Activated naive CD8-positive, alpha-beta T cell (primary cell): ENCODE measurements around the gene TNRC6B.
"Not testable (repeated sequence)": the region's sequence is repeated elsewhere in the genome, so short reads cannot be mapped to it uniquely, and the experiment has no call there.

Experiments
- H3K27ac Mint-ChIP-seq: one replicate; pipeline ENCODE4 v1.8.0; 2021; ENCODE audit warnings: mixed read lengths
- H3K27me3 Mint-ChIP-seq: one replicate; pipeline ENCODE4 v1.8.0; 2021; ENCODE audit warnings: mixed read lengths
- H3K36me3 Mint-ChIP-seq: one replicate; pipeline ENCODE4 v1.8.0; 2021; ENCODE audit warnings: mixed read lengths
- H3K4me1 Mint-ChIP-seq: one replicate; pipeline ENCODE4 v1.8.0; 2021; ENCODE audit warnings: low read depth, mixed read lengths
- H3K4me3 Mint-ChIP-seq: one replicate; pipeline ENCODE4 v1.8.0; 2021; ENCODE audit warnings: mild to moderate bottlenecking, mixed read lengths
- H3K9me3 Mint-ChIP-seq: one replicate; pipeline ENCODE4 v1.8.0; 2021; ENCODE audit warnings: low read depth, mixed read lengths

Gene TNRC6B

GRCh38 chr22:40294696-40295095, 117.0 kb downstream of the TNRC6B start:
- H3K27ac Mint-ChIP-seq = peak overlapping the region; percentile 85
- no peaks in the 10 kb centered on the region for H3K9me3 Mint-ChIP-seq
- no peak overlapping the region for H3K4me3 Mint-ChIP-seq
- peaks cover 18% of the 10 kb centered on the region for H3K36me3 Mint-ChIP-seq
- no peaks in the 10 kb centered on the region for H3K27me3 Mint-ChIP-seq
- H3K4me1 Mint-ChIP-seq = peaks cover 46% of the 10 kb centered on the region

GRCh38 chr22:40300316-40300715, 122.6 kb downstream of the TNRC6B start:
- Mint-ChIP-seq H3K36me3 (peaks cover 12% of the 10 kb centered on the region), H3K4me3 (no peak overlapping the region), H3K27ac (no peak overlapping the region), H3K9me3 (no peaks in the 10 kb centered on the region), H3K4me1 (peaks cover 19% of the 10 kb centered on the region), H3K27me3 (no peaks in the 10 kb centered on the region)

DNA sequence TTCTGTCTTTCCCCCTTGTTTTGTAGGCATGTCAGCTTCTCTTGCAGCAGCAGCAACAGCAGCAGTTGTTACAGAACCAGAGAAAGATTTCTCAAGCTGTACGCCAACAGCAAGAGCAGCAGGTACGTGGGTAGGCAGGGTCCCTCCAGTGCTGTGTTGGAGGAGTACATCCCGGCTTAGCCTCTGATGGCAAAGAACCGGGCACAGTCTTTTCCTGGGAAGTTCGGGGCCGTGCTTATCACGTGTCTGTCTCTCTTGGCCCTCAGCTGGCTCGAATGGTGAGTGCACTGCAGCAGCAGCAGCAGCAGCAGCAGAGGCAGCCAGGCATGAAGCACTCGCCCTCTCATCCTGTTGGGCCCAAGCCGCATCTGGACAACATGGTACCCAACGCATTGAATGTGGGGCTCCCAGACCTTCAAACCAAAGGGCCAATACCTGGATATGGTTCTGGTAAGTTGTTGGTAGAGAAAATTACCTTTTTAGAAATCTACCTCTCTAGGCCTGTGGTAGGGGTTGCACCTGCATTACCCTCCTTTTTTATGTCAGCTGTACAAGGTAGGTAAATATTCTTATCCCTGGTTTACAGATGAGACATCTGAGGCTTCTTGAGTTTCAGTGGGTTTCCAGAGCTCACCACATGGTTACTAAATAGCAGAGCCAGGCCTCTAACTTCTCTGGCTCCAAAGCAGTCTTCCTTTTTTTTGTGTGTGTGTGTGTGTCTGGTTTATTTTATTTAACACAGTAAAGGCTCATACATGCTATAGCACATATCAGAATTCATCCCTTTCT, 123.4 kb downstream of the TNRC6B start:
- Mint-ChIP-seq H3K36me3 (peaks cover 7% of the 10 kb centered on the region), H3K4me3 (no peak overlapping the region), H3K4me1 (peaks cover 14% of the 10 kb centered on the region), H3K27ac (no peak overlapping the region), H3K9me3 (no peaks in the 10 kb centered on the region), H3K27me3 (no peaks in the 10 kb centered on the region)

GRCh38 chr22:40302149-40302548, 124.4 kb downstream of the TNRC6B start:
- H3K36me3 Mint-ChIP-seq = peaks cover 3% of the 10 kb centered on the region
- peaks cover 10% of the 10 kb centered on the region for H3K4me1 Mint-ChIP-seq
- no peaks in the 10 kb centered on the region for H3K27me3 Mint-ChIP-seq
- no peak overlapping the region for H3K27ac Mint-ChIP-seq
- no peaks in the 10 kb centered on the region for H3K9me3 Mint-ChIP-seq
- H3K4me3 Mint-ChIP-seq = no peak overlapping the region

GRCh38 chr22:40305625-40306024, 127.9 kb downstream of the TNRC6B start:
- H3K27me3 Mint-ChIP-seq = no peaks in the 10 kb centered on the region
- H3K27ac Mint-ChIP-seq = peak overlapping the region; percentile 81
- H3K36me3 Mint-ChIP-seq = peaks cover 18% of the 10 kb centered on the region

DNA sequence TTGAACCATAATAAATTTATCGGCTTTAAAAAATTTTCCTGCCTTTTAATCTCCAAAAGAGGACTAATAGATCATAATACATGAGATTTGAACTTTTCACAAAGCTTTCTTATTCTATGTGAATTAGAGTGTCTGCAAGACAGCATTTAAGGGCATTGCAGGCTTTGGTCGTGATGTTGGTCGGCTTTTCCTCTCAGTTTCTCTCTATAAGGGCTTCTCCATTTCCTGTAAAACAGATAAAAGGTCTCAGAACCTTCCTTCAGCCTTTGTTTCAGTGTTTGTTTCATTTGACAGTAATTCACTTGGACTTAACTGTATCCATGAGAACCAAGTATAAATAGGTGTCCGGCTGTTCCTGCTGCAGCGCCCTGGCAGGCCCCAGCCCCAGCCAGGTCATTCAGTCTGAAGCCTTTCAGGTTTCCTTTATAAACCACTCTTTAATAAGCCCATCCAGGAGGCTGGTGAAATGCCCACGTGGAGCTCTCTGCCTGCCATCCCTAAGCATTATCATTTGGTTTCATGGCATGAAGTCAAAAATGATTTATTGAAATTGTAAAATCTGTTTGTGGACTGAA, 131.4 kb downstream of the TNRC6B start:
- H3K4me3 Mint-ChIP-seq = peak overlapping the region; percentile 47

More at GRCh38 chr22:40305625-40306024, 127.9 kb downstream of the TNRC6B start:
- no peaks in the 10 kb centered on the region for H3K9me3 Mint-ChIP-seq
- H3K4me3 Mint-ChIP-seq = no peak overlapping the region
- H3K4me1 Mint-ChIP-seq = peaks cover 35% of the 10 kb centered on the region

DNA sequence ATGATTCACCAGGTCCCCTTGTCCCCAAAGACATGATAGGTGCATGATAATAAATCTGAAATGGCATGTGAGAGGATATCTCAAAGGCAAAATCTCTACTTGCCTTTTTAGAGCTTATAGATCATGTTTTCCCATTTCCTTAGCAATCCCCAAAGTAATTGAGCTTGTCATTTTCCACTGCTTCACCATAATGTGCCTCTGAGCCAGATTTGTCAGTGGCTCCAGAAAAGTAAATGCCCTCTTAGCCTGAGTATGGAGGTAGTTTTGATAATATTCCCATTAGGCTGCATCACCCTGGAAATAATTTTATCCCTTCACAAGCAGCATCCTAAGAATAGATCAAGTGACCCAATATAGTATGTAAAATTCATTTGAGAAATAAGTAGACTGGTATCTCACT, 131.9 kb downstream of the TNRC6B start:
- Mint-ChIP-seq H3K27me3 (no peaks in the 10 kb centered on the region), H3K9me3 (no peaks in the 10 kb centered on the region), H3K27ac (peak overlapping the region; percentile 67), H3K36me3 (peaks cover 28% of the 10 kb centered on the region), H3K4me1 (peaks cover 40% of the 10 kb centered on the region), H3K4me3 (no peak overlapping the region)

More for the DNA sequence above, 131.4 kb downstream of the TNRC6B start:
- Mint-ChIP-seq H3K9me3 (no peaks in the 10 kb centered on the region), H3K36me3 (peaks cover 24% of the 10 kb centered on the region), H3K4me1 (peaks cover 38% of the 10 kb centered on the region), H3K27ac (peak overlapping the region; percentile 67), H3K27me3 (no peaks in the 10 kb centered on the region)

DNA sequence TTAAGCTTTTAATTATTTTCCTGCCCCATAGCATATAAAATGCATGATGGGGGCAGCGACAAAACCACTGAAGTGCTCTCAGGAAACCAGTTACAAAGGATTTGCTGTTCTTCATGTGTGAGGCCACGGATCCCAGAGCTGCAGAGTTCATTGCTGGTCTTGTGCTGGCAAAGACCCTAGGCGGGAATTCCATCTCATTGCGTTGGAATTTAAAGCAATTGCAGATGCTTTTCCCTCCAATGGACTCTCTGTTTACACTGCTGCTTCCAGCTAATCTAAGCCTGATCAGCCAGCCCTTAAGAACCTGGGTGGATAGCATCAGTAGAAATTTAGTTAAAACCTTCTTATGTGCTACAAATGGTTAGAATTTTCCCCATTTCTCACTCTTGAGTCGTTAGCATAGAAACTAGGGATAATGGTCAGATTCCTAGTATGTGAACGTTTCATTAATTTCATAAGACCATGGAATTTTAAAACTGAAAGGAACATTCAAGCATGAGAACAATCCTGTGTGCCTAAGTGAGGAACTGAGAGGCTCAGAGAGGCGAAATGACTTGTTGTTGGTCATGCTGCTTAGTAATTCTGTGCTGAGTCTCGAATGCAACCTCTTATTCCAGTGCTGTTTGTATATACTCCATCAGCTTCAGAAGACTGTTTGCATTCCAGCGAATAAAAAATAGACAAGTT, 132.5 kb downstream of the TNRC6B start:
- Mint-ChIP-seq H3K27me3 (no peaks in the 10 kb centered on the region), H3K9me3 (no peaks in the 10 kb centered on the region), H3K4me1 (peaks cover 39% of the 10 kb centered on the region), H3K27ac (peak overlapping the region; percentile 67), H3K4me3 (no peak overlapping the region), H3K36me3 (peaks cover 30% of the 10 kb centered on the region)

GRCh38 chr22:40310768-40311120, 133.0 kb downstream of the TNRC6B start:
- Mint-ChIP-seq H3K36me3 (peaks cover 34% of the 10 kb centered on the region), H3K27ac (peak overlapping the region; percentile 70)

GRCh38 chr22:40311646-40312045, 133.9 kb downstream of the TNRC6B start:
- Mint-ChIP-seq H3K27ac (peak overlapping the region; percentile 22), H3K36me3 (peaks cover 34% of the 10 kb centered on the region), H3K4me1 (peaks cover 46% of the 10 kb centered on the region)
- not testable (repeated sequence) for H3K4me3 Mint-ChIP-seq, H3K27me3 Mint-ChIP-seq, H3K9me3 Mint-ChIP-seq

More at GRCh38 chr22:40310768-40311120, 133.0 kb downstream of the TNRC6B start:
- no peaks in the 10 kb centered on the region for H3K27me3 Mint-ChIP-seq
- H3K9me3 Mint-ChIP-seq = no peaks in the 10 kb centered on the region
- H3K4me1 Mint-ChIP-seq = peaks cover 41% of the 10 kb centered on the region
- no peak overlapping the region for H3K4me3 Mint-ChIP-seq

GRCh38 chr22:40312050-40312449, 134.3 kb downstream of the TNRC6B start:
- H3K27me3 Mint-ChIP-seq = no peaks in the 10 kb centered on the region

GRCh38 chr22:40313007-40313406, 135.3 kb downstream of the TNRC6B start:
- H3K27ac Mint-ChIP-seq = peak overlapping the region; percentile 75

More at GRCh38 chr22:40312050-40312449, 134.3 kb downstream of the TNRC6B start:
- Mint-ChIP-seq H3K4me3 (no peak overlapping the region), H3K36me3 (peaks cover 38% of the 10 kb centered on the region), H3K9me3 (no peaks in the 10 kb centered on the region), H3K4me1 (peaks cover 49% of the 10 kb centered on the region), H3K27ac (peak overlapping the region; percentile 22)

DNA sequence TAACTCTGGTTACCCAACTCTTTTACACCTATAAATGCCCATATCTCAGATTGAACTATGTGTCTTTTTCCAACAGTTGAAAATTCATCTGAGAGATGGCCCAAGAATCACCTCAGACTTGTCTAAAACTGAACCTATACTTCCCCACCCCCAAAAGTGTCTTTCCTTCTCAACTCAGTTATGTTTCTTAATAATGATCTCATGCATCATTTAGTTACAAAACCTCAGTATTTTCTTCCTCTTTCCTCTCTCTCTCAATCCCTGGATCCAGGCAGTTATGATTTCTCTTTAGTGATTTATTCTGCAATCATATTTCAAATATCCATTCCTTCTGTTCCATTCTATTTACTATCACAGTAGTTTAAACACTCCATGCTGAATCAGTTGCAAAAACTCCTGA, 136.3 kb downstream of the TNRC6B start:
- Mint-ChIP-seq H3K4me1 (peaks cover 31% of the 10 kb centered on the region), H3K9me3 (no peaks in the 10 kb centered on the region), H3K36me3 (peaks cover 31% of the 10 kb centered on the region), H3K27me3 (no peaks in the 10 kb centered on the region), H3K4me3 (no peak overlapping the region), H3K27ac (peak overlapping the region; percentile 75)

More at GRCh38 chr22:40313007-40313406, 135.3 kb downstream of the TNRC6B start:
- H3K9me3 Mint-ChIP-seq = no peaks in the 10 kb centered on the region
- peaks cover 41% of the 10 kb centered on the region for H3K4me1 Mint-ChIP-seq
- H3K4me3 Mint-ChIP-seq = no peak overlapping the region
- H3K36me3 Mint-ChIP-seq = peaks cover 36% of the 10 kb centered on the region
- no peaks in the 10 kb centered on the region for H3K27me3 Mint-ChIP-seq

DNA sequence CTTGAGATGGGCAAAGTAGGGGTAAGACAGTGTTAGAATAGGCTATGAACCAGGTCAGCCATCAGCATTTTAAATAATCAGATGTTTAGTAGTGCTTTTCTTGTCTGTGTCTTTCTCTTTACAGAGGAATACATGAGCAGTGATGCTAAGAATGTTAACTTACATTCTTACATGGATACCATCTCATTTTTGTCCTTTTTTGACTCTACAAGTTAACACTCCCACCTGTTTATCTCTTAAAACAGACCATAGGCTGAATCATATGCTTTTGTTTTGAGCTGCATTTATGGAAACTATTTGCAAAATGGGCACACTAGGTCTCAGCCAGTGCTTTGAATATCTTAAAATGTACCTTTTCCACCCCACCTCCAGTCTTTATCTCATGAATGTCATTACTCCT, 143.0 kb downstream of the TNRC6B start:
- no peak overlapping the region for H3K4me3 Mint-ChIP-seq
- no peaks in the 10 kb centered on the region for H3K27me3 Mint-ChIP-seq
- peaks cover 25% of the 10 kb centered on the region for H3K36me3 Mint-ChIP-seq
- no peaks in the 10 kb centered on the region for H3K9me3 Mint-ChIP-seq
- H3K4me1 Mint-ChIP-seq = peaks cover 56% of the 10 kb centered on the region
- peak overlapping the region; percentile 86 for H3K27ac Mint-ChIP-seq

- peak overlapping the region; percentile 81 for H3K27ac Mint-ChIP-seq
- no peaks in the 10 kb centered on the region for H3K9me3 Mint-ChIP-seq
- no peaks in the 10 kb centered on the region for H3K27me3 Mint-ChIP-seq
- H3K4me3 Mint-ChIP-seq = no peak overlapping the region
- peaks cover 59% of the 10 kb centered on the region for H3K4me1 Mint-ChIP-seq
- H3K36me3 Mint-ChIP-seq = peaks cover 22% of the 10 kb centered on the region
These were observed 144.3 kb downstream of the TNRC6B start for GRCh38 chr22:40322021-40322420.
